Glomerular visceral epithelial cell (primary cell): ENCODE results near the gene DDIT3.
"Not testable (repeated sequence)": the region's sequence is repeated elsewhere in the genome, so short reads cannot be mapped to it uniquely, and the experiment has no call there.

Experiments
- DNase-seq: peaks from one replicate; pipeline ENCODE4 v3.0.0-alpha.2; 2016; ENCODE audit errors: extremely low spot score

DDIT3 gene

GRCh38 chr12:57520053-57520818 is at the start of gene DDIT3:
Gene DDIT3, minus strand, starts transcription at chr12:57520514. Its CDS starts 3,108 bp downstream, at chr12:57517406.
- DNase-seq: peak; percentile 99

DNA sequence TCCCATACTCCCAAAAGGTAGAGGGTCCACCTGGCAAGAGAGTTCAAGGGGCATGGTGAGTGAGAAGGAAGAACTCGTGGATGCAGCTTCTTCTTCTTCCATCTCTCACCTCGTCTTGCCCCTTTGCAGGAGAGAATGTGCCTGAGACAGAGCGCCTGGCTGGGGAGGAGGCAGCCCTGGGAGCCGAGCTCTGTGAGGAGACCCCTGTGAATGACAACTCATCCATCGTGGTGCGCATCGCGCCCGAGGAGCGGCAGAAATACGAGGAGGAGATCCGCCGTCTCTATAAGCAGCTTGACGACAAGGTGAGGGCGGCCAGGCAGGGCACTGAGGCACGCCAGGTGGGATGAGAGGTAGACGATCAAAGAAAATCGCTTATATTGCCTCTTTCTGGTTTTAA is 49.5 kb upstream of the DDIT3 start:
- DNase-seq: no peak

GRCh38 chr12:57568838-57569237 is 48.5 kb upstream of the DDIT3 start:
- no peak for DNase-seq

DNA sequence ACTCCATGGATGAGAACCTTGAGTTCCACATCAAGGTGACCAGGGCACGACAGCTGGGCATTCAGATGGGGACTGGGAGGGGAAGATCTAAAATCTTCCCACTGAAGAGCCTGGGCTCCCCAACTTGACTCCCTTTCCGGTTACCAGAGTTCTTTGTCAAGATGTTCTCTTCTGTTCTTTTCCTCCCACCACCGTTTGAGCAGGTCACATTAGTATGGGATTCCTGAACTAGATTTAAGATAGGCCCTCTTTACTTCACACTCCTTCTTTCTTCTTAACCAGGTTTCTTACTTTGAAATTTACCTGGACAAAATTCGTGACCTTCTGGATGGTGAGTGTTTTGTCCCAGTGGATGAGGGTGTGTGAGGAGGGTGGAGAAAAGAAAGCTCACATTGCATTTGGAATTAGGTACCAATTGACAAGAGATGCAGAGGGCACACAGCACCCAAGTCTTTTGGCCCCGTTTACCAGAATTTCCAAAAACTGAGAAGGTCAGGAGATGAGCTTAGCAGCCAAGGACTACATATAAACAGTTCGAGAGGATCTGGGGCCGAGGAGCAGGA is 43.9 kb upstream of the DDIT3 start:
- DNase-seq: no peak

- DNase-seq: no peak
Measured at GRCh38 chr12:57563358-57563757, 43.0 kb upstream of the DDIT3 start.

DNA sequence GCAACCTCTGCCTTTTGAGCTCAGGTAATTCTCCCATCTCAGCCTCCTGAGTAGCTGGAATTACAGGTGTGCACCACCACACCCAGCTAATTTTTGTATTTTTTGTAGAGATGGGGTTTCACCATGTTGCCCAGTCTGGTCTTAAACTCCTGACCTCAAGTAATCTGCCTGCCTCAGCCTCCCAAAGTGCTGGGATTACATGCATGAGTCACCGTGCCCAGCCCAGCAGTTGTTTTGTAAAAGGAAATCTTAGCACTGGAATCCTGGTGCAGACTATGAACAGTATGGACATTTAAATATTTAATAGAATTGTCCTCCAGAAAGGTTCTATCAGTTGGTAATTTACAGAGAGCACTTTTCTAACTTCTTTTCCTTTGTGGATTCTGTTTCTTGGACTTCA is 40.8 kb upstream of the DDIT3 start:
- DNase-seq: not testable (repeated sequence)

DNA sequence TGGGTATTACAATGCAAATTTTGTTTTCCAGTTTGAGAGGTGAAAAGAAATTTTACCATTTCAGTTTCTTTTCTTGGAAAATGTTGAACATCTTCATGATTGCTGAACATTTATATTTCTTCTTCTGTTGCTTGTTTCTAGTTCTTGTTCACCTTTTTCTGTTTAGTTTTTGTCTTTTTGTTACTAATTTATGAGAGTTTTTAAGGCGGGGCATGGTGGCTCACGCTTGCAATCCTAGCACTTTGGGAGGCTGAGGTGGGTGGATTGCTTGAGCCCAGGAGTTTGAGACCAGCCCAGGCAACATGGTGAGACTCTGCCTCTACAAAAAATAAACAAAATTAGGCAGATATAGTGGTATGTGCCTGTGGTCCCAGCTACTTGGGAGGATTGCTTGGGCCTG is 40.2 kb upstream of the DDIT3 start:
- DNase-seq: no peak

- DNase-seq: no peak
Measured at GRCh38 chr12:57558864-57559263, 38.5 kb upstream of the DDIT3 start.

- DNase-seq: no peak
Measured at GRCh38 chr12:57554897-57555296, 34.6 kb upstream of the DDIT3 start.

DNA sequence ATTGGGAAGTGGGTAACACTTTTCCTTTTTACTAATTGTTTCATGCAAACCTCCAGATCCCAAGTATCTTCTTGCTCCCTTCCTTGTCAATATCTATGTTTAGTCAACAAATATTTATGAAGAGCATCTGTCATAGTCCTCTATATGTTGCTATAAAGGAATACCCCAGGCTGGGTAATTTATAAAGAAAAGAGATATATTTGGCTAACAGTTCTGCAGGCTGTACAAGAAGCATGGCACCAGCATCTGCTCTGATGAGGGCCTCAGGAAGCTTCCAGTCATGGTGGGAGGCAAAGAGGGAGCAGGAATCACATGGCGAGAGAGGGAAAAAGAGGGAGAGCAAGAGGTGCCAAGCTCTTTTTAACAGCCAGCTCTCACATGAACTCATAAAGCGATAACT is 34.1 kb upstream of the DDIT3 start:
- DNase-seq: no peak

DNA sequence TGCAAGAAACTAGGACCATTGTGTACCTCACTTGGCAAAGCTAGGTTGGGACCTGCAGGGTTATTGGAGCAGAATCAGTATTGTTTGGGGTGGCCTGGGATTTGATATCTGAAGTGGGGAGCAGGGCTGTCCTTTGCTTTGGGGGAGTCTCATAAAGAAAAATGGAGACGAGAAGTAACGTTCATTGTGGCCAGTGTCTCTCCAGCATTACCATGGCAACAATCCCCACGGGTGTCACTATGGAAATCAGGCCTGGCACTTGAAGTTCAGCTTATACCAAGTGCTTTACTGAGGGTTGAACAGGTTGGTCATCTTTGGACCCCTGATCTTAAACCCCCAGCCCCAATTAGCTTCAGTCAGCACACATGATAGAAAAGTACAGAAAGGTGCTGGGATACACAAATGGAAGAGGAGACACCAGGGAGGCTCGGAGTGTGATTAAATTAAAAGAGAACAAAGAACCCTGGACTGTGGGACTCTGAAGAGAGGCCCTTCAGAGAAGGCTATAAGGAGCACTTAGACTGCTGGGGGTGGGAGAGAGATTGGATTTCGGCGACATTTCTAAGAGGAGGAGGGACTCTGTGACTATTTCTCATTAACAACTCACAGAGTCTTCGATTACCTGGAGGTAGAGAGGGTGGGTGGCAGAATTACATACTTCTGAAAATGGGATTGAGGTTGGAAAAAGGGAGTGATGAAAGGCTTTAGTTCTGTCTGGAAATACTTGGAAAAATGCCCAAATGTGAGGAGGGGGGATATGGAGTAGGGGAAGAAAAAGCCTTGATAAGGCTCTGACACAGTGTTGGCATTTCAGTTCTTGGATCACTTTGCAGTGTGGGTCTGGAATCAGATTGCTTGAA is 33.3 kb upstream of the DDIT3 start:
- no peak for DNase-seq

GRCh38 chr12:57552835-57553313 is 32.6 kb upstream of the DDIT3 start:
- DNase-seq: peak; percentile 31

DNA sequence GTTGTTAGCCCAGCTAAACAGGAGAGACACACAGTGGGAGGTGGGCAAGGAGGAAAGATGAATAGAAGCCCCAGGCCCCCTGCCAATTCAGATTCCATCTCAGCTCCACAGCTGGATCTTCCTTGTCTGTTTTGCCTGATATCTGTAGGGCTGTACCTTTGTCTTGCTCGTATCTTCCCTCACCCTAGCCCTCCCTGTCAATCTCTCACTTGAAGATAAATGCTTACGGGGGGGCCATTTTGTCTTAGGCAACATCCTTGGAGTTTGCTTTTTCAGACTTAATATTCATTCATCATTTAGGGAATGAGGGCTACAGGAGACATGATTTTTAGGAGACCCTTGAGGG is 32.0 kb upstream of the DDIT3 start:
- DNase-seq: no peak

- no peak for DNase-seq
Measured at GRCh38 chr12:57551637-57552305, 31.5 kb upstream of the DDIT3 start.

- DNase-seq: no peak
Measured at GRCh38 chr12:57550641-57551549, 30.6 kb upstream of the DDIT3 start.

DNA sequence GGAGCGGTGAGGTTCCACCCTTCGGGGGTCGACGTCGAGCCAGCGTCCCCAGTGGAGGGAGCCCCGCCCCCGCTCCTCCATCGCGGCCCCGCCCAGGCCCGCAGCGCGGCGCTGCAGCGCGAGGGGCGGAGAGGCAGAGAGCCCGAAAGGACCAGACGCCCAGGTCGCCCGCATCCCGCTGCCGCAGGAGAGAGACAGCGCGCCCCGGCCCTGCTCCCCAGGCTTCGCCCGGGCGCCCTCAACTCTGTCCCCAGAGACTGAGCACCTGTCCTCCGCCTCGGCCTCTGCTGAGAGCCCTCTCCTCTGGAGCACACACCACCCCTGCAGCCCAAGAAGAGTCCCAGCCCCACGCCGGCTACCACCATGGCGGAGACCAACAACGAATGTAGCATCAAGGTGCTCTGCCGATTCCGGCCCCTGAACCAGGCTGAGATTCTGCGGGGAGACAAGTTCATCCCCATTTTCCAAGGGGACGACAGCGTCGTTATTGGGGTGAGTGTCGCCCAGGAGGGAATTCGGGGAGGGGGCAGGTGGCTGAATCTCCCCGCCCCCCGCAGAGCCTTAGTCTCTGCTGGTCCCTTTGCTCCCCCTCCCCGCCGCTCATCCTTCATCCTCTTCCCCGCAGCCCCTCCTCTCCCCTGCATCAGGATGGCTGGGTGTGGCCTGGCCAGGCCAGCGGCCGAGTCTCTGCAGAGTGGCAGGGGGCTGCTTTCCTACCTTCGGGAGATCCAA is 29.8 kb upstream of the DDIT3 start, which contains the start of gene KIF5A:
Gene KIF5A, plus strand, starts transcription at position 136 of the 732 bp plus-strand sequence. Its CDS starts 228 bp downstream, at position 364.
- peak; percentile 12 for DNase-seq

- DNase-seq: no peak
Measured at GRCh38 chr12:57549203-57549908, 29.0 kb upstream of the DDIT3 start.

GRCh38 chr12:57548488-57548887 is 28.2 kb upstream of the DDIT3 start:
- no peak for DNase-seq

DNA sequence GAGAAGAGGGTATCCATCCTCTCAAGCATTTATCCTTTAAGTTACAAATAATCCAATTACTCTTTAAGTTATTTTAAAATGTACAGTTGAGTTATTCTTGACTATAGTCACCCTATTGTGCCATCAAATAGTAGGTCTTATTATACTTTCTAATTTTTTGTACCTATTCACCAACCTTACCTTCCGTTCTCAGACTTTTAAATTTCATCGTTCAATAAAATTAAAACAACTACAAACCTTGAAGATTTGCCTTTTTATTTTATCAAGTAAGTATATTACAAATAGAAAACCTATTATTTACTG is 27.6 kb upstream of the DDIT3 start:
- DNase-seq: no peak
